GM18861 (cell line): ENCODE measurements around the gene SLC44A1.

Experiments
- ATAC-seq: cut with Tn5 transposase; IDR thresholded peaks from one replicate; pipeline ENCODE4 v1.9.1; 2021; ENCODE audit not compliant: unreplicated experiment

The SLC44A1 gene

GRCh38 chr9:105376893-105377292 lies 132.4 kb downstream of the SLC44A1 start:
- ATAC-seq, result no peak

GRCh38 chr9:105385381-105385985 lies 141.0 kb downstream of the SLC44A1 start:
- peak; percentile 94 for ATAC-seq

GRCh38 chr9:105389796-105390195 lies 145.3 kb downstream of the SLC44A1 start:
- ATAC-seq, result no peak

- no peak for ATAC-seq
These were observed 146.4 kb downstream of the SLC44A1 start for GRCh38 chr9:105390871-105391270.

- ATAC-seq, result no peak
These were observed 146.8 kb downstream of the SLC44A1 start for GRCh38 chr9:105391288-105391687.

GRCh38 chr9:105392531-105392930 lies 148.1 kb downstream of the SLC44A1 start:
- no peak for ATAC-seq

- no peak for ATAC-seq
These were observed 149.3 kb downstream of the SLC44A1 start for GRCh38 chr9:105393576-105394344.

- no peak for ATAC-seq
These were observed 152.0 kb downstream of the SLC44A1 start for GRCh38 chr9:105396441-105396840.

GRCh38 chr9:105396901-105397300 lies 152.4 kb downstream of the SLC44A1 start:
- no peak for ATAC-seq

- ATAC-seq, result no peak
These were observed 154.7 kb downstream of the SLC44A1 start for GRCh38 chr9:105399117-105399516.

- ATAC-seq, result no peak
These were observed 157.2 kb downstream of the SLC44A1 start for GRCh38 chr9:105401651-105402050.

GRCh38 chr9:105403552-105404248 lies 159.2 kb downstream of the SLC44A1 start:
- ATAC-seq, result no peak

- ATAC-seq, result peak; percentile 95
These were observed 161.2 kb downstream of the SLC44A1 start for GRCh38 chr9:105405514-105406131.

- no peak for ATAC-seq
These were observed 161.9 kb downstream of the SLC44A1 start for GRCh38 chr9:105406369-105406768.

GRCh38 chr9:105413525-105413924 lies 169.1 kb downstream of the SLC44A1 start:
- ATAC-seq, result no peak

- peak; percentile 75 for ATAC-seq
These were observed 170.7 kb downstream of the SLC44A1 start for GRCh38 chr9:105414947-105415661.

GRCh38 chr9:105415662-105415980 lies 171.2 kb downstream of the SLC44A1 start:
- no peak for ATAC-seq

GRCh38 chr9:105416840-105417239 lies 172.4 kb downstream of the SLC44A1 start:
- peak; percentile 65 for ATAC-seq

GRCh38 chr9:105418588-105419500 lies 174.4 kb downstream of the SLC44A1 start:
- ATAC-seq, result no peak
